GM23248 (cell line): ENCODE measurements around the gene REPS2. TPM values are rescaled to one million over a fixed set of nuclear protein-coding genes. Genes with fewer than 3 reads are reported as not detected.
"Not testable (repeated sequence)": the region's sequence is repeated elsewhere in the genome, so short reads cannot be mapped to it uniquely, and the experiment has no call there.

Experiments
- DNase-seq: peaks from one replicate; pipeline ENCODE4 v3.0.0-alpha.2; 2015
- H2AFZ ChIP-seq: fragments of 200-600 bp; sonication (generic); 2 replicates; pipeline ENCODE4 v1.6.1; 2016; ENCODE audit warnings: antibody characterized with exemption
- H3F3A ChIP-seq: fragments of 200-600 bp; sonication (generic); 2 replicates; pipeline ENCODE4 v1.6.1; 2016; ENCODE audit warnings: mild to moderate bottlenecking, antibody characterized with exemption, mixed run types; ENCODE audit not compliant: insufficient read depth
- H3K27ac ChIP-seq: fragments of 200-600 bp; sonication (generic); 2 replicates; pipeline ENCODE4 v1.5.1; 2016; ENCODE audit warnings: mild to moderate bottlenecking
- H3K27me3 ChIP-seq: fragments of 200-600 bp; sonication (generic); replicated peaks from 2 replicates; pipeline ENCODE4 v1.6.1; 2016; ENCODE audit warnings: mild to moderate bottlenecking; ENCODE audit not compliant: insufficient read depth
- H3K36me3 ChIP-seq: fragments of 200-600 bp; sonication (generic); 2 replicates; pipeline ENCODE4 v1.6.1; 2016; ENCODE audit warnings: low read depth, mild to moderate bottlenecking
- H3K4me1 ChIP-seq: fragments of 200-600 bp; sonication (generic); 2 replicates; pipeline ENCODE4 v1.6.1; 2016; ENCODE audit warnings: mild to moderate bottlenecking; ENCODE audit not compliant: insufficient read depth
- H3K4me2 ChIP-seq: fragments of 200-600 bp; sonication (generic); one replicate; pipeline ENCODE4 v1.6.1; 2016; ENCODE audit warnings: mild to moderate bottlenecking; ENCODE audit not compliant: unreplicated experiment
- H3K4me3 ChIP-seq: fragments of 200-600 bp; sonication (generic); 2 replicates; pipeline ENCODE4 v1.5.1; 2016; ENCODE audit warnings: mild to moderate bottlenecking
- H3K79me2 ChIP-seq: fragments of 200-600 bp; sonication (generic); 2 replicates; pipeline ENCODE4 v1.6.1; 2016; ENCODE audit warnings: mild to moderate bottlenecking; ENCODE audit not compliant: insufficient read depth
- H3K9ac ChIP-seq: fragments of 200-600 bp; sonication (generic); 2 replicates; pipeline ENCODE4 v1.6.1; 2016; ENCODE audit warnings: mild to moderate bottlenecking
- H3K9me2 ChIP-seq: fragments of 200-600 bp; sonication (generic); 2 replicates; pipeline ENCODE4 v1.6.1; 2016; ENCODE audit warnings: mixed run types, mild to moderate bottlenecking, moderate library complexity; ENCODE audit not compliant: insufficient read depth
- H3K9me3 ChIP-seq: fragments of 200-600 bp; sonication (generic); one replicate; pipeline ENCODE4 v1.6.1; 2017; ENCODE audit warnings: low read depth
- H4K20me1 ChIP-seq: fragments of 200-600 bp; sonication (generic); 2 replicates; pipeline ENCODE4 v1.6.0; 2016; ENCODE audit not compliant: insufficient read depth
- EZH2 ChIP-seq: fragments of 200-600 bp; sonication (generic); IDR thresholded peaks from 2 replicates; pipeline ENCODE4 v1.6.1; 2018; ENCODE audit warnings: antibody characterized with exemption, mild to moderate bottlenecking; ENCODE audit not compliant: insufficient read depth, poor library complexity, severe bottlenecking
- EZH2phosphoT487 ChIP-seq: fragments of 200-600 bp; sonication (generic); IDR thresholded peaks from 2 replicates; pipeline ENCODE4 v1.6.1; 2018; ENCODE audit warnings: antibody characterized with exemption, moderate library complexity, mild to moderate bottlenecking, low read depth; ENCODE audit not compliant: insufficient read depth
- WGBS, 2 experiments: methylation state at CpG; one replicate each; pipeline ENCODE4 v1.1.6; 2015 to 2017; ENCODE audit warnings: low lambda C conversion rate in 2 of 2, low coverage in 1 of 2; ENCODE audit errors: missing lambda C conversion rate in 2 of 2; 5-methylcytosine and 5-hydroxymethylcytosine counted together
- in situ Hi-C: fragments of 300-500 bp; cut with MboI; formaldehyde crosslinking; loops from 2 replicates; pipeline ENCODE4 v1.15.0; 2020
- polyA plus RNA-seq: library from polyadenylated mRNA; unstranded; fragments of >200 nt; fragmentation: Nextera tagmentation; extraction: Ambion mirVana; gene quantifications from 2 replicates; pipeline ENCODE4 v1.2.1, GENCODE V29; 2016
- total RNA-seq: library from RNA; depleted of rRNA; stranded (reverse); fragments of >200 nt; shearing (Covaris generic); gene quantifications from 2 replicates; pipeline ENCODE4 v1.2.3, GENCODE V29; 2014

REPS2 gene
- total and polyA plus RNA-seq, 2 experiments from 2014 or later = 0.03 to 0.11 TPM

DNA sequence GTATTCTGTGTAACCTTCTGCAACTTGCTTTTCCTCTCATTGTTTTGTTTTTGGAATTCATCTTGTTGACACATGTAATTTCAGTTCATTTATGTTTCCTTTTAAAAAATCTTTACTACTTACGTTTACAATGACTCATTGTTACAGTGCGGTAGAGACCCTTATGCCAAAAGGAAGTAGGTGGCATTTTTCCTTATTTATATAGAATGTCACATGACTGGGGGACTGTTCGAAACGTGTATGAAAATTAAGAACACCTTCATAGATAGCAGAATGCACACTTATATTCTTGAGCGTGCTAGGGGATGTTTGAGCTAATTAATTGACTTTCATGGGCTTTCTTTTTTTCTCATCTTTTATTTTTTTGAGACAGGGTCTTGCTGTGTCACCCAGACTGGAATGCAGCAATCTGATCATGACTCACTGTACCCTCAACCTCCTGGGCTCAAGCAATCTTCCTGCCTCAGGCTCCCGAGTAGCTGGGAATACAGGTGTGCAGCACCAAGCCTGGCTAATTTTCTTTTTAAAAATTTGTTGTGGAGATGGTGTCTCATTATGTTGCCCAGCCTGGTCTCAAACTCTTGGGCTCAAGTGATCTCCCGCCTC is 7.3 kb downstream of the REPS2 start:
- H2AFZ ChIP-seq = no peak overlapping the region
- no peaks in the 10 kb centered on the region for H3K36me3 ChIP-seq
- WGBS, 2 experiments = 70 to 77% methylated on average over 7 of the region's 7 CpGs

DNA sequence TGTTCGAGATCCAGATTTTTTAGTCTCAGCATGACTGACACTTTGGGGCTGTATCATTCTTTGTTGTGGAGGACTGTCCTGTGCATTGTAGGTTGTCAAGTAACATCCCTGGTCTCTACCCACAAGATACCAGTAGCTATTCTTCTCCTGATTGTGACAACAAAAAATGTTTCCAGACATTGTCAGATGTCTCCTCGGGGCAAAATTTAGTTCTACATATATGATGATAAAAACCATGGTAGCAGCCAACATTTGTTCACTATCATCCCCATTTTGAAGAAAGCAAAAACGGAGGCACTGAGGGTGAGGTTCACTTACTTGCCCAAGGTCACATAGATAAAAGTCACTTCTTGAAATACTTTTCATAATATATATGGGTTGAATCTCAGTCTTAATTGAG is 11.3 kb downstream of the REPS2 start:
- 67 to 70% methylated on average over 3 of the region's 3 CpGs for WGBS, 2 experiments
- in situ Hi-C loops = no loop called here
- no peaks in the 10 kb centered on the region for H3K4me1 ChIP-seq
- H3K4me2 ChIP-seq = no peak overlapping the region
- H2AFZ ChIP-seq = no peak overlapping the region
- H3K27ac ChIP-seq = no peak overlapping the region
- no peak overlapping the region for H3K4me3 ChIP-seq
- H3K9me3 ChIP-seq = no peaks in the 10 kb centered on the region
- no peaks in the 10 kb centered on the region for H3K79me2 ChIP-seq
- TF ChIP-seq EZH2 = no peak
- TF ChIP-seq EZH2phosphoT487 = no peak
- no peaks in the 10 kb centered on the region for H3K9me2 ChIP-seq
- H3K36me3 ChIP-seq = no peaks in the 10 kb centered on the region
- no peaks in the 10 kb centered on the region for H3K27me3 ChIP-seq
- no peak for DNase-seq
- H3K9ac ChIP-seq = no peak overlapping the region
- H4K20me1 ChIP-seq = no peaks in the 10 kb centered on the region
- no peaks in the 10 kb centered on the region for H3F3A ChIP-seq

More for the DNA sequence above, 7.3 kb downstream of the REPS2 start:
- TF ChIP-seq EZH2 (no peak), EZH2phosphoT487 (no peak)
- Histone ChIP-seq H3K79me2 (no peaks in the 10 kb centered on the region), H3K4me1 (no peaks in the 10 kb centered on the region), H3K4me2 (no peak overlapping the region), H3K9me3 (no peaks in the 10 kb centered on the region), H3K9me2 (no peaks in the 10 kb centered on the region), H3F3A (no peaks in the 10 kb centered on the region), H3K9ac (no peak overlapping the region), H4K20me1 (no peaks in the 10 kb centered on the region), H3K4me3 (no peak overlapping the region), H3K27me3 (no peaks in the 10 kb centered on the region), H3K27ac (no peak overlapping the region)
- DNase-seq = no peak
- in situ Hi-C loops = no loop called here

DNA sequence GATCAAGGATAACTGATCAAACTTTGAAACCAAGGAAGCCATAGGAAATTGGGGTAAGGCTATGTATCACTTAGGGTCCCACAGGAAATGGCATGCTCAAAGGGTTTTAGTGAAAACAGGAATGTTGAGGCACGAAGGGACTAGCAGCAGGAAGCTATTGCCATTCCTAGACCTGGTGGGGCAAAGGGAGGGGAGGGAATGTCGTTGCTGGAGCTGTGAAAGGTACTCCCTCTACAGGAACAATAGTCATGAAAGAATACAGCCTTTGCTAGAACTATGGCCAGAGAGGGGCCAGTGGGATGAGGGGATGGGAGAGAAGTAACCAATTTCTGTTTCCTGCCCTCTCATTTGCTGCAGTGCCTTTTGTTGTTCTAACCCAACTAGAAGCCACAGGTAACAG is 11.9 kb downstream of the REPS2 start:
- DNase-seq = no peak
- Histone ChIP-seq H3K4me3 (no peak overlapping the region), H3K27me3 (no peaks in the 10 kb centered on the region), H3K4me1 (no peaks in the 10 kb centered on the region), H3F3A (no peaks in the 10 kb centered on the region), H4K20me1 (no peaks in the 10 kb centered on the region), H3K36me3 (no peaks in the 10 kb centered on the region), H3K9me3 (no peaks in the 10 kb centered on the region), H3K79me2 (no peaks in the 10 kb centered on the region), H3K27ac (no peak overlapping the region), H2AFZ (no peak overlapping the region), H3K4me2 (no peak overlapping the region), H3K9me2 (no peaks in the 10 kb centered on the region), H3K9ac (no peak overlapping the region)
- WGBS, 2 experiments = 56 to 57% methylated on average over 2 of the region's 2 CpGs
- in situ Hi-C loops = no loop called here
- TF ChIP-seq EZH2 (no peak), EZH2phosphoT487 (no peak)

DNA sequence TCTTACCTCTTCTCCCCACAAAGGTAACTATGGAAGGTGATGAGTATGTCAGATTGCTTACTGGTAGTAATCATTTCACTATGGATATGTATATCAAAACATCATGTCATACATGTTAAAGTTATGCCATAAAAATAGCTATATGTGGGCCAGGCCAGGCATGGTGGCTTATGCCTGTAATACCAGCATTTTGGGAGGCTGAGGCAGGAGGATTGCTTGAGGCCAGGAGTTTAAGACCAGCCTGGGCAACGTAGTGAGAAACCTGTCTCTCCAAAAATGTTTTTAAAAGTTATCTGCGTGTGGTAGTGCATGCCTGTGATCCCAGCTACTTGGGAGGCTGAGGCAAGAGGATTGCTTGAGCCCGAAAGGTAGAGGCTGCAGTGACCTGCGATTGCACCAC is 16.2 kb downstream of the REPS2 start:
- H3K4me1 ChIP-seq, DNase-seq, H3K79me2 ChIP-seq, H3K4me3 ChIP-seq, H3K4me2 ChIP-seq, in situ Hi-C loops, H3K9ac ChIP-seq, H3K9me2 ChIP-seq, H3K27me3 ChIP-seq, H3K9me3 ChIP-seq, H3K36me3 ChIP-seq, H3K27ac ChIP-seq, H4K20me1 ChIP-seq, H3F3A ChIP-seq, H2AFZ ChIP-seq: not testable (repeated sequence)
- WGBS, 2 experiments = 60 to 64% methylated on average over 4 of the region's 4 CpGs

DNA sequence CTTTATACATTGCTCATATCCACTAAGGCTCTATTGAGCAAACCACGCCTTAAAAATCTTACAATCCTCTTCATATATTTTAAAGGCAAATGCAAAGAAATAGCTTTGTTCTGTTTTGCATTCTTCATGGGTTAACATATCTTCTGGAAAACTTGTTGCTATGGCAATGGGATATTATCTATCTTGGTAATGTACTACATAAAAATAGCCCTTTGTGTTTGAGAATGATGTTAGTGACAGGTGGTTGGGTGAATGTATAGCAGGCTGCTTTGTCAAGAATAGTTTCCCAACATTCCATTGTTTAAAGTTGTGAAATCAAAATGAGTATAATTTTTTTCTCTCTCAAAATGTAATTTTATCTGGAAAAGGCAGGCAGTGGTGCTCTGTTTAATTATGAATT is 16.8 kb downstream of the REPS2 start:
- Histone ChIP-seq H3K27ac (no peak overlapping the region), H2AFZ (no peak overlapping the region), H3K9me2 (no peaks in the 10 kb centered on the region), H3K4me2 (no peak overlapping the region), H3K4me3 (no peak overlapping the region), H3K36me3 (no peaks in the 10 kb centered on the region), H3K9ac (no peak overlapping the region), H3K79me2 (no peaks in the 10 kb centered on the region), H4K20me1 (no peaks in the 10 kb centered on the region), H3K9me3 (no peaks in the 10 kb centered on the region), H3K27me3 (no peaks in the 10 kb centered on the region), H3K4me1 (no peaks in the 10 kb centered on the region), H3F3A (no peaks in the 10 kb centered on the region)
- WGBS, 2 experiments = 85 to 90% methylated on average over 1 of the region's 1 CpG
- in situ Hi-C loops = no loop called here
- TF ChIP-seq EZH2 (no peak), EZH2phosphoT487 (no peak)
- no peak for DNase-seq

DNA sequence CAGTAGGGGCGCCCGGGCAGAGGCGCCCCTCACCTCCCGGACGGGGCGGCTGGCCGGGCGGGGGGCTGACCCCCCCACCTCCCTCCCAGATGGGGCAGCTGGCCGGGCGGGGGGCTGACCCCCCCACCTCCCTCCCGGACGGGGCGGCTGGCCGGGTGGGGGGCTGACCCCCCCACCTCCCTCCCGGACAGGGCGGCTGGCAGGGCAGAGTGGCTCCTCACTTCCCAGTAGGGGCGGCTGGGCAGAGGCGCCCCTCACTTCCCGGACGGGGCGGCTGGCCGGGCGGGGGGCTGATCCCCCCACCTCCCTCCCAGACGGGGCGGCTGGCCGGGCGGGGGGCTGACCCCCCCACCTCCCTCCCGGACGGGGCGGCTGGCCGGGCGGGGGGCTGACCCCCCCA is 18.5 kb downstream of the REPS2 start:
- in situ Hi-C loops = not testable (repeated sequence)

More for the DNA sequence above, 18.5 kb downstream of the REPS2 start:
- H4K20me1 ChIP-seq, H2AFZ ChIP-seq, H3K36me3 ChIP-seq, H3K27me3 ChIP-seq, H3K4me2 ChIP-seq, H3K4me3 ChIP-seq, H3K9me2 ChIP-seq, H3K9ac ChIP-seq, H3K9me3 ChIP-seq, H3K27ac ChIP-seq, H3F3A ChIP-seq, H3K79me2 ChIP-seq, H3K4me1 ChIP-seq, DNase-seq: not testable (repeated sequence)
- WGBS, 2 experiments = no CpG with 5 or more reads among the region's 32 CpGs
